HCT116 (cell line): Measurements from ENCODE around the gene CDC42BPA. TPM values are rescaled to one million over a fixed set of nuclear protein-coding genes. Genes with fewer than 3 reads are reported as not detected.

Experiments
- ATAC-seq: fragments of 200-7000 bp; cut with Tn5 transposase; 2 replicates; pipeline ENCODE4 v1.9.1; 2020; ENCODE audit warnings: mild to moderate bottlenecking, moderate library complexity
- BruUV-seq: library from RNA; stranded (reverse); fragments of 400-500 nt; replicated peaks from 2 replicates; lab custom pipeline; 2021; lab: Mats Ljungman, UMichigan
- CTCF ChIA-PET: fragments of 300-600 bp; sonication (Branson Sonifier 250); formaldehyde crosslinking; loops from one replicate; lab custom pipeline; 2021; ENCODE audit warnings: antibody characterized with exemption; lab: Charles Lee
- POLR2A ChIA-PET: fragments of 300-600, 350-600 bp; sonication (Branson Sonifier 250); formaldehyde crosslinking; loops from one replicate; lab custom pipeline; 2021; ENCODE audit warnings: antibody characterized with exemption; lab: Charles Lee
- RAD21 ChIA-PET, 2 experiments: fragments of 300-600 bp; sonication (Branson Sonifier 250); formaldehyde crosslinking; loops; one replicate each; lab custom pipeline; 2023; ENCODE audit warnings: low total read pairs in 2 of 2; ENCODE audit not compliant: uncharacterized antibody in 2 of 2, unreplicated experiment in 2 of 2, low non-redundant PET in 1 of 2; lab: Charles Lee
- DNase-seq: peaks from one replicate; pipeline ENCODE4 v3.0.0-alpha.2; 2010; ENCODE audit warnings: low read depth, low spot score
- H2AFZ ChIP-seq: fragments of 200-600 bp; shearing (Covaris generic), sonication (generic); 2 replicates; pipeline ENCODE4 v1.6.1; 2017; ENCODE audit warnings: low read depth, mixed run types, mixed read lengths, antibody characterized with exemption, low read length; ENCODE audit not compliant: poor library complexity, severe bottlenecking
- H3K27ac ChIP-seq: 2 replicates; pipeline ENCODE4 v1.5.1; 2012; ENCODE audit warnings: low read depth, low read length
- H3K27me3 ChIP-seq: fragments of 200-600 bp; sonication (generic); 2 replicates; pipeline ENCODE4 v1.6.1; 2016; ENCODE audit warnings: mixed run types, low read length, mixed read lengths; ENCODE audit not compliant: insufficient read depth
- H3K36me3 ChIP-seq, 2 experiments: fragments of 200-500 bp in 1 of 2; fragments of 200-600 bp in 1 of 2; sonication (Bioruptor generic) in 1 of 2; sonication (generic) in 1 of 2; 2 replicates each; pipeline versions ENCODE4 v1.5.1 to v1.6.1; 2014 to 2016; ENCODE audit warnings: low read length in 2 of 2, inconsistent platforms in 1 of 2, mixed read lengths in 1 of 2, mixed run types in 1 of 2; ENCODE audit not compliant: insufficient read depth in 2 of 2, control insufficient read depth in 1 of 2
- H3K4me1 ChIP-seq, 2 experiments: fragments of 200-600 bp in 1 of 2; sonication (generic) in 1 of 2; 2 replicates each; pipeline versions ENCODE4 v1.5.1 to v1.6.1; 2012 to 2017; ENCODE audit warnings: low read length in 2 of 2, inconsistent platforms in 1 of 2, mild to moderate bottlenecking in 1 of 2, mixed read lengths in 1 of 2, mixed run types in 1 of 2, moderate library complexity in 1 of 2; ENCODE audit not compliant: insufficient read depth in 2 of 2, control insufficient read depth in 1 of 2
- H3K4me2 ChIP-seq: fragments of 200-600 bp; sonication (generic); 2 replicates; pipeline ENCODE4 v1.6.1; 2017; ENCODE audit warnings: mixed run types, low read length, mixed read lengths
- H3K4me3 ChIP-seq, 2 experiments: fragments of 200-600 bp in 1 of 2; sonication (generic) in 1 of 2; replicated peaks in 1 of 2; 2 replicates each; pipeline ENCODE4 v1.5.1; 2011 to 2016; ENCODE audit warnings: low read length in 2 of 2, control low read depth in 1 of 2, low read depth in 1 of 2, mild to moderate bottlenecking in 1 of 2, mixed read lengths in 1 of 2, mixed run types in 1 of 2
- H3K79me2 ChIP-seq: fragments of 200-600 bp; sonication (generic); 2 replicates; pipeline ENCODE4 v1.6.1; 2017; ENCODE audit warnings: mild to moderate bottlenecking, mixed run types, low read length, moderate library complexity, mixed read lengths; ENCODE audit not compliant: insufficient read depth
- H3K9ac ChIP-seq: fragments of 200-600 bp; sonication (generic); 2 replicates; pipeline ENCODE4 v1.6.1; 2016; ENCODE audit warnings: low read length, mixed read lengths
- H3K9me2 ChIP-seq: fragments of 200-600 bp; sonication (generic), shearing (Covaris generic); 2 replicates; pipeline ENCODE4 v1.6.1; 2017; ENCODE audit warnings: mixed run types, mild to moderate bottlenecking, moderate library complexity; ENCODE audit not compliant: insufficient read depth
- H3K9me3 ChIP-seq, 2 experiments: fragments of 200-500 bp in 1 of 2; fragments of 200-600 bp in 1 of 2; sonication (Bioruptor generic) in 1 of 2; sonication (generic) in 1 of 2; 2 replicates each; pipeline ENCODE4 v1.6.1; 2014 to 2017; ENCODE audit warnings: low read length in 2 of 2, mixed read lengths in 2 of 2, inconsistent platforms in 1 of 2, low read depth in 1 of 2, mild to moderate bottlenecking in 1 of 2, mixed run types in 1 of 2, moderate library complexity in 1 of 2; ENCODE audit not compliant: control insufficient read depth in 1 of 2, insufficient read depth in 1 of 2
- H4K20me1 ChIP-seq: fragments of 200-600 bp; sonication (generic), shearing (Covaris generic); 2 replicates; pipeline ENCODE4 v1.6.1; 2017; ENCODE audit warnings: mixed run types, mild to moderate bottlenecking, moderate library complexity; ENCODE audit not compliant: insufficient read depth
- CBX3 ChIP-seq: IDR thresholded peaks from 2 replicates; pipeline ENCODE4 v1.6.1; 2012; ENCODE audit warnings: low read depth
- CEBPB ChIP-seq: IDR thresholded peaks from 2 replicates; pipeline ENCODE4 v1.6.1; 2012; ENCODE audit warnings: low read depth
- EZH2 ChIP-seq: fragments of 200-600 bp; sonication (generic); IDR thresholded peaks from 2 replicates; pipeline ENCODE4 v1.6.1; 2017; ENCODE audit warnings: antibody characterized with exemption, mixed run types
- EZH2phosphoT487 ChIP-seq: fragments of 200-600 bp; IDR thresholded peaks from 2 replicates; pipeline ENCODE4 v1.6.1; 2018; ENCODE audit warnings: antibody characterized with exemption, borderline replicate concordance
- POLR2A ChIP-seq: IDR thresholded peaks from 2 replicates; pipeline ENCODE4 v1.7.0; 2011; ENCODE audit warnings: borderline replicate concordance; ENCODE audit not compliant: insufficient read depth, insufficient read length; ENCODE audit errors: extremely low read depth
- POLR2AphosphoS5 ChIP-seq: IDR thresholded peaks from 2 replicates; pipeline ENCODE4 v1.6.1; 2011; ENCODE audit warnings: mild to moderate bottlenecking, low read depth, low read length, moderate library complexity
- SIN3A ChIP-seq: IDR thresholded peaks from 2 replicates; pipeline ENCODE4 v1.6.1; 2012; ENCODE audit warnings: low read depth
- SRF ChIP-seq: IDR thresholded peaks from 2 replicates; pipeline ENCODE4 v1.6.1; 2012; ENCODE audit warnings: low read depth
- YY1 ChIP-seq: IDR thresholded peaks from 2 replicates; pipeline ENCODE4 v1.6.1; 2011; ENCODE audit warnings: low read length, low read depth, moderate library complexity, mild to moderate bottlenecking; ENCODE audit not compliant: insufficient replicate concordance; ENCODE audit errors: extremely low read depth
- ZFX ChIP-seq: fragments of 450-650 bp; IDR thresholded peaks from 2 replicates; pipeline ENCODE4 v1.6.1; 2017
- intact Hi-C: fragments of 100-400 bp; cut with micrococcal nuclease; formaldehyde crosslinking; loops from 2 replicates; pipeline ENCODE4 v1.10.0; 2022
- total RNA-seq: library from RNA; stranded (reverse); gene quantifications from one replicate; pipeline ENCODE4 v1.2.1, GENCODE V29; 2021; ENCODE audit not compliant: unreplicated experiment
- TF ChIP-seq, protein P1 (sequence below), 3 experiments: fragments of 200-600 bp in 1 of 3; sonication (generic) in 1 of 3; IDR thresholded peaks in 2 of 3; conservative IDR thresholded peaks in 1 of 3; 2 replicates each; pipeline ENCODE4 v1.5.1; 2012 to 2017; ENCODE audit warnings: low read depth in 2 of 3, low read length in 2 of 3, antibody characterized with exemption in 1 of 3, borderline replicate concordance in 1 of 3, control low read depth in 1 of 3, mild to moderate bottlenecking in 1 of 3, mixed read lengths in 1 of 3, mixed run types in 1 of 3, moderate library complexity in 1 of 3; ENCODE audit not compliant: insufficient read depth in 1 of 3

The CDC42BPA gene
- total RNA-seq, 1 experiment from 2014 or later: 44.0 TPM

DNA sequence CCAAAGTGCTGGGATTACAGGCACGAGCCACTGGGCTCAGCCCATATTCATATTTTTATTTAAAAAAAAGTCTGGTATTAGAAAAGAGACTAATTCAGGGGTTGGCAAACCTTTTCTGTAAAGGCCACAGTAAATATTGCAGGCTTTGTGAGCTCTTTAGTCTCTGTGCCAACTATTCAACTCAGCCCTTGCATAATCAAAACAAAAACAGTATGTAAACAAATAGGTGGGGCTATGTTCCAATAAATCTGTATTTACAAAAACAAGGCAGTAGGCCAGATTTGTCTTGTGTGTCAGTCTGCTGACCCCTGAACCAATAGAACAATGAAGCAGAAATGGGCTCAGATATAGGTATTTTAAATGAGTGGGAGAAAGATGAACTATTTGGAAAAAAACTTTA lies 49.3 kb downstream of the CDC42BPA start:
- no peak for TF ChIP-seq POLR2A
- TF ChIP-seq SRF: no peak
- TF ChIP-seq EZH2: no peak
- no peak for TF ChIP-seq YY1
- TF ChIP-seq CEBPB: no peak
- TF ChIP-seq ZFX: no peak
- TF ChIP-seq POLR2AphosphoS5: no peak
- TF ChIP-seq EZH2phosphoT487: no peak
- no peak for TF ChIP-seq CBX3
- TF ChIP-seq, protein P1, sequence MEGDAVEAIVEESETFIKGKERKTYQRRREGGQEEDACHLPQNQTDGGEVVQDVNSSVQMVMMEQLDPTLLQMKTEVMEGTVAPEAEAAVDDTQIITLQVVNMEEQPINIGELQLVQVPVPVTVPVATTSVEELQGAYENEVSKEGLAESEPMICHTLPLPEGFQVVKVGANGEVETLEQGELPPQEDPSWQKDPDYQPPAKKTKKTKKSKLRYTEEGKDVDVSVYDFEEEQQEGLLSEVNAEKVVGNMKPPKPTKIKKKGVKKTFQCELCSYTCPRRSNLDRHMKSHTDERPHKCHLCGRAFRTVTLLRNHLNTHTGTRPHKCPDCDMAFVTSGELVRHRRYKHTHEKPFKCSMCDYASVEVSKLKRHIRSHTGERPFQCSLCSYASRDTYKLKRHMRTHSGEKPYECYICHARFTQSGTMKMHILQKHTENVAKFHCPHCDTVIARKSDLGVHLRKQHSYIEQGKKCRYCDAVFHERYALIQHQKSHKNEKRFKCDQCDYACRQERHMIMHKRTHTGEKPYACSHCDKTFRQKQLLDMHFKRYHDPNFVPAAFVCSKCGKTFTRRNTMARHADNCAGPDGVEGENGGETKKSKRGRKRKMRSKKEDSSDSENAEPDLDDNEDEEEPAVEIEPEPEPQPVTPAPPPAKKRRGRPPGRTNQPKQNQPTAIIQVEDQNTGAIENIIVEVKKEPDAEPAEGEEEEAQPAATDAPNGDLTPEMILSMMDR (IDR thresholded peaks at IDR 0.05 in 2 of 3, conservative IDR thresholded peaks at IDR 0.05 in 1 of 3; ENCODE audit: borderline replicate concordance in 1 of 3, insufficient read depth in 1 of 3, low read depth in 2 of 3, low read length in 2 of 3): no peak
- no peak for TF ChIP-seq SIN3A
- BruUV-seq: no TSS peak
- H3K4me3 ChIP-seq: no peak overlapping the region
- no peaks in the 10 kb centered on the region for H3K27me3 ChIP-seq
- no peaks in the 10 kb centered on the region for H3K36me3 ChIP-seq
- peaks cover 94% of the 10 kb centered on the region for H3K79me2 ChIP-seq
- H3K27ac ChIP-seq: no peak overlapping the region
- CTCF ChIA-PET: no interaction called here
- DNase-seq (no peak), ATAC-seq (no peak)
- POLR2A ChIA-PET: no interaction called here
- 0 out of 4 replicates have a peak, but pooled peaks cover 0 to 3% of the 10 kb centered on the region in 2 experiments for H3K4me1 ChIP-seq
- no peak overlapping the region for H3K4me2 ChIP-seq
- no peak overlapping the region for H2AFZ ChIP-seq
- RAD21 ChIA-PET: no interaction called here
- H3K9ac ChIP-seq: no peak overlapping the region
- H3K9me2 ChIP-seq: no peaks in the 10 kb centered on the region
- H4K20me1 ChIP-seq: peaks cover 30% of the 10 kb centered on the region
- no peaks in the 10 kb centered on the region for H3K9me3 ChIP-seq
- intact Hi-C loops: no loop called here
